Loucy (cell line): ENCODE data around the gene TAF12.

Experiments used
- CTCF ChIP-seq: fragments of 200-600 bp; sonication (generic); conservative IDR thresholded peaks from 2 replicates; pipeline ENCODE4 v1.5.1; 2014; ENCODE audit warnings: mild to moderate bottlenecking, antibody characterized with exemption, low read length
- EZH2phosphoT487 ChIP-seq: fragments of 200-600 bp; IDR thresholded peaks from 2 replicates; pipeline ENCODE4 v1.6.1; 2018; ENCODE audit warnings: antibody characterized with exemption, mild to moderate bottlenecking, moderate library complexity, borderline replicate concordance

GRCh38 chr1:28573564-28573963 is 69.3 kb downstream of the TAF12 start:
- TF ChIP-seq CTCF (no peak), EZH2phosphoT487 (no peak)
